ENCODE measurements around the gene PLPP4.

PLPP4 gene

GRCh38 chr10:120609006-120609405 lies 152.0 kb downstream of the PLPP4 start:
- no peak for DNase-seq (ENCODE audit: low read depth)

GRCh38 chr10:120610791-120611190 lies 153.8 kb downstream of the PLPP4 start:
- no peak for DNase-seq (ENCODE audit: low read depth)

GRCh38 chr10:120612756-120613155 lies 155.7 kb downstream of the PLPP4 start:
- DNase-seq (ENCODE audit: low read depth) = peak; percentile 5

- DNase-seq (ENCODE audit: low read depth) = peak; percentile 3
Measured at GRCh38 chr10:120613180-120613579, 156.2 kb downstream of the PLPP4 start.

- peak; percentile 4 for DNase-seq (ENCODE audit: low read depth)
Measured at GRCh38 chr10:120614680-120615079, 157.7 kb downstream of the PLPP4 start.

GRCh38 chr10:120616311-120616911 lies 159.4 kb downstream of the PLPP4 start:
- no peak for DNase-seq (ENCODE audit: low read depth)

- no peak for DNase-seq (ENCODE audit: low read depth)
Measured at GRCh38 chr10:120628197-120628596, 171.2 kb downstream of the PLPP4 start.

- no peak for DNase-seq (ENCODE audit: low read depth)
Measured at GRCh38 chr10:120630266-120630665, 173.2 kb downstream of the PLPP4 start.

GRCh38 chr10:120632047-120632446 lies 175.0 kb downstream of the PLPP4 start:
- peak; percentile 7 for DNase-seq (ENCODE audit: low read depth)

- no peak for DNase-seq (ENCODE audit: low read depth)
Measured at GRCh38 chr10:120632942-120633341, 175.9 kb downstream of the PLPP4 start.

GRCh38 chr10:120634659-120635058 lies 177.6 kb downstream of the PLPP4 start:
- DNase-seq (ENCODE audit: low read depth) = no peak

All from amniotic epithelial cell (primary cell).